ENCODE results near the gene SLC1A3.

- TF ChIP-seq CTCF (IDR thresholded peaks at IDR 0.05) (no peak), POLR2A (IDR thresholded peaks at IDR 0.05) (no peak)
Observed at GRCh38 chr5:36624277-36624676, 17.9 kb downstream of the SLC1A3 start.
